Upper lobe of left lung (tissue), 6 donors: Measurements from ENCODE around the gene NGB. TPM values are rescaled to one million over a fixed set of nuclear protein-coding genes. Genes with fewer than 3 reads are reported as not detected.

Source experiments
- ATAC-seq, 2 donors: fragments of 200-7000 bp; cut with Tn5 transposase; one replicate each; pipeline ENCODE4 v1.9.1; 2022; ENCODE audit warnings: mild to moderate bottlenecking in 2 of 2, moderate library complexity in 2 of 2; ENCODE audit not compliant: low FRiP score in 2 of 2
- DNase-seq, 2 donors: peaks; one replicate each; pipeline ENCODE4 v3.0.0-alpha.2; 2019 to 2020
- H3K27ac ChIP-seq, 4 donors: fragments of 200-600 bp; sonication (generic); one replicate each; pipeline ENCODE4 v1.5.1; 2016 to 2019
- H3K27me3 ChIP-seq, 4 donors: fragments of 200-600 bp; sonication (generic); one replicate each; pipeline ENCODE4 v1.5.1; 2017 to 2019
- H3K36me3 ChIP-seq, 4 donors: fragments of 200-600 bp; sonication (generic); one replicate each; pipeline ENCODE4 v1.5.1; 2016 to 2019
- H3K4me1 ChIP-seq, 4 donors: fragments of 200-600 bp; sonication (generic); one replicate each; pipeline ENCODE4 v1.5.1; 2018 to 2019
- H3K4me3 ChIP-seq, 4 donors: fragments of 200-600 bp; sonication (generic); one replicate each; pipeline ENCODE4 v1.5.1; 2017 to 2019; ENCODE audit warnings: mild to moderate bottlenecking in 2 of 4, moderate library complexity in 1 of 4
- H3K9me3 ChIP-seq, 4 donors: fragments of 200-600 bp; sonication (generic); one replicate each; pipeline ENCODE4 v1.5.1; 2018 to 2019
- CTCF ChIP-seq, 6 experiments: fragments of 450-650 bp in 4 of 6; fragments of 200-600 bp in 2 of 6; sonication (generic) in 2 of 6; IDR thresholded peaks; one replicate each; pipeline ENCODE4 v1.5.1; 2016 to 2019; ENCODE audit warnings: antibody characterized with exemption in 6 of 6
- EP300 ChIP-seq, 4 donors: sonication (generic); formaldehyde crosslinking; IDR thresholded peaks; one replicate each; pipeline ENCODE4 v1.5.1; 2017; ENCODE audit warnings: antibody characterized with exemption in 4 of 4, control low read depth in 2 of 4
- POLR2A ChIP-seq, 4 donors: fragments of 450-650 bp; IDR thresholded peaks; one replicate each; pipeline ENCODE4 v1.5.1; 2016 to 2017; ENCODE audit warnings: antibody characterized with exemption in 4 of 4, mild to moderate bottlenecking in 2 of 4
- POLR2AphosphoS5 ChIP-seq, 2 donors: sonication (generic); formaldehyde crosslinking; IDR thresholded peaks; one replicate each; pipeline ENCODE4 v1.5.1; 2017; ENCODE audit warnings: antibody characterized with exemption in 2 of 2
- WGBS, 2 donors: methylation state at CpG; one replicate each; pipeline ENCODE4 v1.1.5; 2017 to 2018; 5-methylcytosine and 5-hydroxymethylcytosine counted together
- total RNA-seq, 6 donors: library from RNA; depleted of rRNA in 4 of 6; stranded (reverse); fragments of >200 nt in 4 of 6; gene quantifications; one replicate each; pipeline versions ENCODE4 v1.1.0 to v1.2.1, GENCODE V29; 2016 to 2021
- donor health status: DM: no; HTN: no; CAD: no; lungs with moderate emphysema.
- donor health status: DM: no; HTN: yes; CAD: no; lungs with severe emphysema.

Gene NGB
- total RNA-seq, 6 donors from 2014 or later, result 0.30 TPM; not detected in 5

DNA sequence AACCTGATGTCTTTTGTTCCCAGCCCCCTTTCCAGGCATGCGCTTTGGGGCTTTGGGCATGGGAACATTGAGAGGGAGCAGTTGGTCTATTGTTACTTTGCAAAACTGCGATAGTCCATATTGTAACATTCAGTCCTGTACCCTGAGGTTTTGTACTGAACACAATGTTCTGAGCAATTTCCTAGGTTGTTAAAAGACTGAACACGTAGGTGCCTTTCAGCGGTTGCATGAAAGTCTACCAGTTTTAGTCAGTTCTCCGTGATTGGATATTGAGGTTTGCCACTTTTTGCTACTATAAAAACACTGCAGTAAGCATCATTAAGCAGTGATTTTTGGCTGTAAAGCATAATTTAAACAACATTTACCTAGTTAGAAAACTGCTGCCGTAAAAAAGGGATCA lies 20.1 kb downstream of the NGB start:
- Histone ChIP-seq H3K9me3 (no peaks in the 10 kb centered on the region), H3K27me3 (no peaks in the 10 kb centered on the region), H3K27ac (no peak overlapping the region), H3K36me3 (no peaks in the 10 kb centered on the region), H3K4me1 (no peaks in the 10 kb centered on the region), H3K4me3 (no peak overlapping the region)
- ATAC-seq (no peak), DNase-seq (no peak)
- WGBS, 2 donors, result 81 to 92% methylated on average over 6 of the region's 6 CpGs
- no peak for TF ChIP-seq POLR2A (IDR thresholded peaks at IDR 0.05)
- TF ChIP-seq EP300 (IDR thresholded peaks at IDR 0.05), result no peak
- TF ChIP-seq POLR2AphosphoS5 (IDR thresholded peaks at IDR 0.05), result no peak
- no peak for TF ChIP-seq CTCF (IDR thresholded peaks at IDR 0.05)

- 89 to 91% methylated on average over 7 of the region's 7 CpGs for WGBS, 2 donors
- Histone ChIP-seq H3K4me1 (no peaks in the 10 kb centered on the region), H3K9me3 (no peaks in the 10 kb centered on the region), H3K27ac (no peak overlapping the region), H3K36me3 (no peaks in the 10 kb centered on the region), H3K4me3 (no peak overlapping the region), H3K27me3 (no peaks in the 10 kb centered on the region)
- DNase-seq, result no peak
- TF ChIP-seq CTCF (IDR thresholded peaks at IDR 0.05) (no peak), POLR2AphosphoS5 (IDR thresholded peaks at IDR 0.05) (no peak), POLR2A (IDR thresholded peaks at IDR 0.05) (no peak), EP300 (IDR thresholded peaks at IDR 0.05) (no peak)
- no peak for ATAC-seq
Observed at GRCh38 chr14:77249286-77249685, 21.7 kb downstream of the NGB start.

DNA sequence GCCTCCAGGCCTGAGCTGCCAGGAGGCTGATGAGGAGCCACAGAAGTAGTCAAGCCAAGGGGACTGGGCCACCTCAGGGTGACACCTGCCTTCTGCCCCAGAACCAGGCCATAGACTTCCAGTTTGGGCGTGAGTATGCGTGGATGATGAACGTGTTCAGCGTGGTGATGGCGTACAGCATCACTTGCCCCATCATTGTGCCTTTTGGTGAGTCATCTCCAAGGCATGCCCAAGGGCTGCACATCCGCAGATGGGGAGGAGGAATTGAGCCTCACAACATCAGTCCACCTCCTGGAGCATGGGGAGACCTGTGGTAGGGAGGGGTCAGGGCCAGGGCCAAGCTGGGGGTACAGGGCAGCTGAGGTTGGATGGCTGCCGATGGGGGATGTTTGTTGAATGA lies 22.3 kb downstream of the NGB start:
- ATAC-seq (no peak), DNase-seq (no peak)
- WGBS, 2 donors, result 91 to 92% methylated on average over 7 of the region's 7 CpGs
- H3K36me3 ChIP-seq, result no peaks in the 10 kb centered on the region
- TF ChIP-seq EP300 (IDR thresholded peaks at IDR 0.05) (no peak), POLR2AphosphoS5 (IDR thresholded peaks at IDR 0.05) (no peak), CTCF (IDR thresholded peaks at IDR 0.05) (no peak), POLR2A (IDR thresholded peaks at IDR 0.05) (no peak)
- H3K27me3 ChIP-seq, result no peaks in the 10 kb centered on the region
- no peaks in the 10 kb centered on the region for H3K4me1 ChIP-seq
- H3K27ac ChIP-seq, result no peak overlapping the region
- no peaks in the 10 kb centered on the region for H3K9me3 ChIP-seq
- H3K4me3 ChIP-seq, result no peak overlapping the region

GRCh38 chr14:77246784-77247183 lies 24.2 kb downstream of the NGB start:
- no peaks in the 10 kb centered on the region for H3K27me3 ChIP-seq
- no peak overlapping the region for H3K4me3 ChIP-seq
- ATAC-seq (no peak), DNase-seq (no peak)
- TF ChIP-seq EP300 (IDR thresholded peaks at IDR 0.05) (no peak), POLR2A (IDR thresholded peaks at IDR 0.05) (no peak), CTCF (IDR thresholded peaks at IDR 0.05) (no peak), POLR2AphosphoS5 (IDR thresholded peaks at IDR 0.05) (no peak)
- H3K4me1 ChIP-seq, result no peaks in the 10 kb centered on the region
- no peaks in the 10 kb centered on the region for H3K9me3 ChIP-seq
- WGBS, 2 donors, result 86 to 89% methylated on average over 1 of the region's 1 CpG
- no peaks in the 10 kb centered on the region for H3K36me3 ChIP-seq
- no peak overlapping the region for H3K27ac ChIP-seq

- Histone ChIP-seq H3K36me3 (no peaks in the 10 kb centered on the region), H3K9me3 (no peaks in the 10 kb centered on the region), H3K4me1 (no peaks in the 10 kb centered on the region), H3K4me3 (no peak overlapping the region), H3K27me3 (no peaks in the 10 kb centered on the region), H3K27ac (no peak overlapping the region)
- WGBS, 2 donors, result 61 to 89% methylated on average over 4 of the region's 4 CpGs
- TF ChIP-seq POLR2A (IDR thresholded peaks at IDR 0.05) (no peak), EP300 (IDR thresholded peaks at IDR 0.05) (no peak), CTCF (IDR thresholded peaks at IDR 0.05) (no peak), POLR2AphosphoS5 (IDR thresholded peaks at IDR 0.05) (no peak)
- DNase-seq (no peak), ATAC-seq (no peak)
Observed at GRCh38 chr14:77245820-77246219, 25.2 kb downstream of the NGB start.
